Measurements from ENCODE around the gene NHS. TPM values are rescaled to one million over a fixed set of nuclear protein-coding genes. Genes with fewer than 3 reads are reported as not detected.

The NHS gene
- total and polyA plus RNA-seq, 2 of the 4 experiments (the other 2 are of a cell fraction): 0.36 to 0.90 TPM

DNA sequence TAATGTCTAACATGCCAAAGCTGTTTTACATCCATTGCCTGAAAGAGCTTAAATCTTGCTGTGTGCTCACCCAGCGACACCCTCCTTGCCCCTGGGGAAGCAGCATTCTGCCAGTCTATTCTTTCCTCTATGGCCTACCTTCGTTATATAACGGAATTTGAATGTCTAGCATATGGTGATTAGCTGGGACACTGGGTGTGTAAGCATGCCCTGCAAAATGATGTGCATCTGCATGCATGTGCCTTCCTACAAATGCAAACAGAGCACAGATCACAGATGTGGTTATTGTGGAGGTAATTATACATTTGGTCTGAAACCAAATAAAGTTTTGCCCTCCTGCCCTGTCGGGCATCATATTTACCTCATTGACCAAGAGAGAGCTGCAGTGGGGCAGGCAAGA is 90.8 kb downstream of the NHS start:
- no peak for ATAC-seq (ENCODE audit: low read depth)
- Histone ChIP-seq H2BK20ac (ENCODE audit: low read depth, low read length) (no peak overlapping the region), H2BK5ac (ENCODE audit: low read depth, low read length, poor library complexity, severe bottlenecking) (no peak overlapping the region), H3K56ac (ENCODE audit: extremely low read depth, insufficient read depth, low read length) (no peak overlapping the region), H3K27me3 (ENCODE audit: control insufficient read depth, insufficient read depth, low read length) (peaks cover 2% of the 10 kb centered on the region; the same call in 1 of the 2 replicates), H2AK9ac (replicated peaks; ENCODE audit: low read depth, low read length, poor library complexity) (no peak overlapping the region), H3K9me1 (ENCODE audit: insufficient read depth, low read length) (no peaks in the 10 kb centered on the region; the same call in 1 of the 2 replicates), H2BK120ac (ENCODE audit: low read depth, low read length) (no peak overlapping the region), H3K9me3 (ENCODE audit: control insufficient read depth, insufficient read depth, low read length) (no peaks in the 10 kb centered on the region), H4K20me1 (ENCODE audit: insufficient read depth, low read length) (no peaks in the 10 kb centered on the region), H3K4me2 (ENCODE audit: low read depth, low read length) (no peak overlapping the region), H3K14ac (replicated peaks; ENCODE audit: low read depth, low read length) (no peak overlapping the region), H3K79me1 (ENCODE audit: low read depth in 1 of 2, low read length in 2 of 2) (no peaks in the 10 kb centered on the region), H3K23ac (ENCODE audit: low read depth, low read length) (no peak overlapping the region), H2BK15ac (ENCODE audit: low read depth, low read length) (no peak overlapping the region), H3K4me3 (ENCODE audit: insufficient read depth, low read depth, low read length) (no peak overlapping the region), H4K8ac (ENCODE audit: low read depth in 2 of 2, low read length in 2 of 2) (no peak overlapping the region), H3K36me3 (ENCODE audit: control insufficient read depth, insufficient read depth, low read length) (no peaks in the 10 kb centered on the region), H3K4ac (ENCODE audit: low read depth, low read length) (no peak overlapping the region), H2AK5ac (ENCODE audit: low read depth, low read length) (no peak overlapping the region), H2AFZ (replicated peaks; ENCODE audit: low read length, poor library complexity) (no peak overlapping the region), H4K5ac (ENCODE audit: low read depth, low read length) (no peak overlapping the region), H3K18ac (ENCODE audit: low read depth, low read length) (no peak overlapping the region), H3K27ac (ENCODE audit: insufficient read depth, low read length) (no peak overlapping the region), H3K9ac (ENCODE audit: low read depth, low read length) (no peak overlapping the region), H4K91ac (ENCODE audit: insufficient read depth, low read depth, low read length) (no peak overlapping the region), H3K4me1 (ENCODE audit: control insufficient read depth, insufficient read depth, low read length) (no peaks in the 10 kb centered on the region; the same call in 1 of the 2 replicates)
- no CpG with 5 or more reads among the region's 4 CpGs for WGBS, 2 experiments (ENCODE audit: extremely low coverage in 2 of 2, insufficient read length in 1 of 2)
- dilution Hi-C loops (cut with HindIII; ENCODE audit: low sequenced_read_pairs, unreplicated experiment) (no loop called here), in situ Hi-C loops (cut with MboI; ENCODE audit: low sequenced_read_pairs) (no loop called here), intact Hi-C loops (cut with micrococcal nuclease) (no loop called here)
- TF ChIP-seq MAFK (IDR thresholded peaks at IDR 0.05; ENCODE audit: low read depth, low read length) (no peak), BHLHE40 (IDR thresholded peaks at IDR 0.05; ENCODE audit: low read depth, low read length) (no peak), POLR2A (IDR thresholded peaks at IDR 0.05; ENCODE audit: low read depth, low read length) (no peak), RAD21 (IDR thresholded peaks at IDR 0.05; ENCODE audit: low read length) (no peak), MAZ (IDR thresholded peaks at IDR 0.05; ENCODE audit: borderline replicate concordance, low read depth, low read length) (no peak)
- no TSS peak for BruUV-seq (replicated peaks)
- no peak for DNase-seq
- ChIA-PET CTCF (no interaction called here), POLR2A (ENCODE audit: unreplicated experiment) (no interaction called here)
